Central memory CD4-positive, alpha-beta T cell (primary cell): ENCODE measurements around the gene MRPS30.
"Not testable (repeated sequence)": the region's sequence is repeated elsewhere in the genome, so short reads cannot be mapped to it uniquely, and the experiment has no call there.

ENCODE experiments used
- DNase-seq: peaks from one replicate; pipeline ENCODE4 v3.0.0; 2022
- total RNA-seq, 3 experiments: gene quantifications; one replicate each; lab custom pipeline; 2026; lab: John Stamatoyannopoulos, UW

The MRPS30 gene
- total RNA-seq = 44.4 to 127 (median 85.5) reads per million in 3 experiments

DNA sequence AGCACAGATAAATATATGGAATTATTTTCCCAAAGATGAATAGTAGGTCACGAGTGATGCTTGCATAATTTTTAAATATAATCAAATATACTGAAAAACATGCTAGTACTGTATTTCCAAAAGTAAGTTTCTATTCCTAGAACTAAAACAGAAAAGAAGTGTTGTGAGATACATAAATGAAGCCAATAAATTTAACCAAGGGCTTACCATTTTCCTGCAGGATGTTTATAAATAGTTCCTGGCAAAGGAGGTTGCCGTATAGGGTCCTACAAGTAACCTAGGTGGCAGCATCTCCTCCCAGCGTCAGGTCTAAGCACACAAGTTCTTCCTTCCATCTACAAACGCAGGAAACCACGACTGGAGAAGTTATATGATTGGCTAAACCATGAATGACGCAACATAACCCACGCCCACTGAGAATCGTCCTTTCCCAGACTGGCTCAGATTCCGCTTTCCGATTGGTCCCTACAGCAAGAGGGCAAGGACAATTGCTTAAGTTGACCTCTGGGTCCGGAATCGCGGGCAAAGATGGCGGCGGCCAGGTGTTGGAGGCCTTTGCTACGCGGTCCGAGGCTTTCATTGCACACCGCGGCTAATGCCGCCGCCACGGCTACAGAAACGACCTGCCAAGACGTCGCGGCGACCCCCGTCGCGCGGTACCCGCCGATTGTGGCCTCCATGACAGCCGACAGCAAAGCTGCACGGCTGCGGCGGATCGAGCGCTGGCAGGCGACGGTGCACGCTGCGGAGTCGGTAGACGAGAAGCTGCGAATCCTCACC, at the start of gene MRPS30:
MRPS30 (plus strand) TSS at position 513 of the 780 bp plus-strand sequence; CDS start at position 529, 16 bp downstream.
- peak; percentile 94 for DNase-seq

DNA sequence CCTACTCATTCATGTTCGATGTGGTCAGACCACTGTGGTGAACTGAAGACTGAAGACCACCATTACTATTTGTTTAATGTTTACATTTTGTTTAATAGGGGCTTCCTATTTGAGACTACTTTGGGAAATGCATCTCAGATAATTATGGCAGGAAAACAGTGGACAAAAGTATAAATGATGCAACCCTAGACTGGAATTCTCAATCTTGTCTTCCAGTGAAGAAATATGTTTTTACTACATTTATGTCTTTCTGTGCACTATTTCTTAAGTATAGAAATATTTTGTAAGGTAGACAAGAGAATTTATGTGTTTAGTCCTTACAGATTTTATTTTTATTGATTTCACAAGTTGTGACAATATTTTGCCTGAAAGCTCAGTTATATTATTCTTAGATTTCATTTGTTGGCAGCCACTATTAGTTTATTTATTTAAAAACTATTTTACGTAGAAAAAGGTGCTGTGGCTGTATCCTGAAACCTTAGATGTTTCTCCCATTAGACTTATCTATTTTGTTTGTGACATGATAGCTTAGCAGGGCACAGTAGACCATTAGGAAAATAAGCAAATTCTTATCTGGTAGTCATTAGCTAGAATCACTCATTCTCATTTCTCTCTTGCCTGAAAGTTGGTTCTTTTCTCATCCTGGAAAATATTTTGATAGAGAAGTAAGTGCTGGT, 39.4 kb upstream of the MRPS30 start:
- DNase-seq = no peak

DNA sequence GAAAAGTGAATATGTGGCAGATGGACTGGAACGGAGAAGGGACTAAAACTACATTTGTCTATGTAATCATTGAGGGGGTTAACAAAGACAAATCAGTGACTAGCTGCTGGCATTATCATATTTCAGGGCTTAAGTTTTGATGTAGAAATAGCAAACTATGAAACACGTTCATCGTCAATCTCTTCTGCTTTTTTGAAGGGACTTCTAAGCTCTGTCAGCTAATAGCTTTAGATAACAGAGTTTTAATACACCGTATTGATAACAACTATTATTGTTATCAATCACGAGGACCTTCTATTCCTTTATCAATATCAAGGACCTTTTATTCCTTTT, 38.9 kb upstream of the MRPS30 start:
- no peak for DNase-seq

DNA sequence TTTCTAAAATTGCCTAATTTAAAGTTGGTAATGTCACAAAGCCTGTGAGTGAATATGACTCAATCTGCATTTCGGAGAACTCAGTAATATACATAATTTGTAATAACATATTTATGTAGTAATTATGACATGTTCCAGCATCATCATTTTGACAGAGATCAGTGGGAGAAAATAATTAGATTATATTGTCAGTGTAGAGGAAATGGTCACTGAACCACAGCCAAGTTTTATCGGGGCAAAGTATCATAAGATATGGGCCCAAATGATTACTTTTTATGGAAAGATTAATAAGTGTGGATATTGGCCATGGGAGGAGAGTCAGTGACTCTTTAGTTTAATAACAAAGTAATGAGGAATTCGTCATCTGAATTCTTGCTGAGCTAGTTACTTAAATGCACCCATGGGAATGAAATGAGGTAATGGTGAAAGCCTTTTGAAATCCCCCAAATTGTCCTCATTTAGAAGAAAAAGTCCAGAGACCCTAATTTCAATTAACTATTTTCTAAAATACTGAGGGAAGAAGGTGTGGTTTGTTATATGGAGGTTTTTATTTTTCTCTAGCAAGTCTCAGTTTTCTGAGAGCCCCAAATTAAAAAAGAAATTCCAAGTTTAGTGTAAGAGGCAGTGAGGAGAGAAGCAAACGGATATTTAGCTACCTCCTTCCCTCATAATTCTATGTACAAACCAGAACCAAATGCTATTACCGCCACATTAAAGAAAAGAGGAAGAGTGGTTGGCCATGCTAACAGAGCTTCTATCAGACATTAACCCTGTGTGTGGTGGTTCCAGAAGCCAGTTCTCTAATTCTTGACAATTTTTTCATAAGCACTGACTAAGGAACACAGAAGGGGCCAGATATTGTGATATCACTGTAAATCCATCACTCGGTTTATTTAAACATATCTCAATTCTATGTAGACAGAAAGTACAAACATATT, 37.7 kb upstream of the MRPS30 start:
- DNase-seq = no peak

DNA sequence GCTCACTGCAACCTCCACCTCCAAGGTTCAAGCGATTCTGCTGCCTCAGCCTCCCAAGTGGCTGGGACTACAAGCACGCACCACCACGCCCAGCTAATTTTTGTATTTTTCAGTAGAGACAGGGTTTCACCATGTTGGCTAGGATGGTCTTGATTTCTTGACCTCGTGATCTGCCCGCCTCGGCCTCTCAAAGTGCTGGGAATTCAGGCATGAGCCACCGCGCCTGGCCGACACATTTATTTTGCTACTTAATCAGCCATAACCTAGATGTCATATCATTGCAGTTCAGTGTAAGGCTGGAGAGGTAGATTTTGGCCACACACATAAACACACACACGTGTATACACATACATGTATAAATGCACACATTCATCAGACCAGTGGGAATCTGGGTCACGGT, 36.4 kb upstream of the MRPS30 start:
- not testable (repeated sequence) for DNase-seq

DNA sequence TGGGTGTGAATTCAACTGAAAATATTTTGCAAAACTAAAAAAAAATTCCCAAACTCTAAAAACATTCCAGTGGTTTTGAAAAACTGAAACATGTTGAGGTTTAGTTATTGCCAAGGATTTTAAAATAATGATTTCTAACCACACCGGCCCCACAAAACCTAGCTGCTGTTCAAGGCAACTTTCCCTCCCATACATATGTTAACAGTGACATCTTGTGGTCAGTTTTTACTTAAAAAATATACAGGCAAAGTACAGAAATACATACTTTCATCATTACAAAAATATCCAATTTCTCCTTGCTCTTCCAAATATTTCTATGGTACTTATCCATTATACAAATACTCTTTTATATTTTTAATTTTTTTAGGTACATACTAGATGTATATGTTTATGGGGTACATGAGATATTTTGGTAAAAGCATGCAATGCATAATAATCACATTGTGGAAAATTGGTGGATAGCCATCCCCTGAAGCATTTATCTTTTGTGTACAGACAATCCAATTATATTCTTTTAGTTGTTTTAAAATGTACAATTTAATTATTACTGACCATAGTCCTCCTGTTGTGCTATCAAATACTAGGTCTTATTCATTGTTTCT, 34.4 kb upstream of the MRPS30 start:
- peak; percentile 8 for DNase-seq

DNA sequence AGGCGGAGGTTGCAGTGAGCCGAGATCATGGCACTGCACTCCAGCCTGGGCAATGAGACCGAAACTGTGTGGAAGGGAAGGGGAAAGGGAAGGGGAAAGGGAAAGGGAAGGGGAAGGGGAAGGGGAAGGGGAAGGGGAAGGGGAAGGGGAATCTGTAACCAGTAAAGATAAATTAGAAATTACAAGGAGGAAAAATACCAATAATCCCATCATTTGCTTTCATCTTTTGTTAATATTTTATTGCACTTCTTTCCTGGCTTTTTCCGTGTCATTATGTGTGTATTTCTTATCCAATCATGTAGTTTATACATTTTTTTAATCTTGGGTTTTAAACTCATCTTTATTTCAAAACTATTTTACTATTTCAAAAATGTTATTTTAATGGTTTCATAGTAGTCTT, 29.6 kb upstream of the MRPS30 start:
- no peak for DNase-seq

DNA sequence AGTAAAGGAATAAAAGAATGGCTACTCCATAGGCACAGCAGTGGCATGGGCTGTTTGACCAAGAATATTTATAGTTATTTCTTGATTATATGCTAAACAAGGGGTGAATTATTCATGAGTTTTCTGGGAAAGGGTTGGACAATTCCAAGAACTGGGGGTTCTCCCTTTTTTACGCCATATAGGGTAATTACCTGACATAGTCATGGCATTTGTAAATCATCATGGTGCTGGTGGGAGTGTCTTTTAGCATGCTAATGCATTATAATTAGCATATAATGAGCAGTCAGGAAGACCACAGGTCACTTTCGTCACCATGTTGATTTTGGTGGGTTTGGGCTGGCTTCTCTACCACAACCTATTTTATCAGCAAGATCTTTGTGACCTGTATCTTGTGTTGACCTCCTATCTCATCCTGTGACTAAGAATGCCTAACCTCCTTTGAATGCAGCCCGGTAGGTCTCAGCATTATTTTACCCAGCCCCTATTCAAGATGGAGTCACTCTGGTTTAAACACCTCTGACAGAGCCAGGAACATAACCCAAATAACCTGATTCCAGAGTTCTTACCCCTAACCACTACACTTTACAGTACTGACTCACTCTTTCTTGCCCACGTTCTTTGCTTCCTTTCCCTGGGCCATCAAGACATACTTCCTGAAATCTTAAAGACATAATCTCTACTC, 25.0 kb upstream of the MRPS30 start:
- DNase-seq = no peak

DNA sequence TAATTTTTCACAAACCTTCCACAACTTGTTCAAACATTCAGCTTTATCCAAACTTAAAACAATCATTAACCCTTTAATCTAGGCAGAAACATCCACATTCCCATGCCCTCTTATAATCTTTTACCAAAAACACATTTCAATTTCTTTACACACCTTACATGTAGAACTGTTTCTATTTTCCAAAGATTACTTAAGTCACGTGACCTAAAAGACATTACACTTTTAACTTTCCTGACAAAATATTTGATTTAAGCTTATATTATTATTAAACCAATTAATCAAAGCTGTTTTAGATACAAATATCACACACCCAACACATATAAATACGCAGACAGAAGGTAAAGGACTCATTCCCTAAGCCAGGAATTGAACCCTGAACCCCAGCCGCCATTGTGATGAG, 21.0 kb upstream of the MRPS30 start:
- no peak for DNase-seq

DNA sequence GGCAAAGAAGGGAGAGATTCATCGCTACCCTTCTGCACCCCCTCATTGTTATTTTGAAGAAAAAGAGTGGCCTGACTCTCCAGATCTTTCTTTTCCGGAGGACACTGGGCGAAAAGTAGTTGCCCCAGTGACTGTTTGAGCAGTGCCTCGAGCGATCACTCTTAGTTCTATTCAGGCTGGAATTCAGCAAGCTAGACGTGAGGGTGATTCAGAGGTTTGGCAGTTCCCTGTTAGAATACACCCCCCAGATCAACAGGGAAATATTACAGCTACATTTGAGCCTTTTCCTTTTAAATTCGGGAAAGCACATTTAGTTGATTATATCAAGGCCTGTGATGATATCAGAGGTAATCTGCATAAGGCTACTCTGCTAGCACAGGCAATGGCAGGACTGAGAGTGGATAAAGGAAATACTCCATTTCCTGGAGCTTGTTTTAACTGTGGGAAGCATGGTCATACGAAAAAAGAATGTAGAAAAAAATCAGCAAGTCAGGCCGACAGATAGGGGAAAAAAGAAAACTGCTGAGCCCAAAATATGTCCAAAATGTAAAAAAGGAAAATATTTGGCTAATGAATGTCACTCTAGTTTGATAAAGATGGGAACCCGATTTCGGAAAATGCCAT, 19.3 kb upstream of the MRPS30 start:
- not testable (repeated sequence) for DNase-seq

DNA sequence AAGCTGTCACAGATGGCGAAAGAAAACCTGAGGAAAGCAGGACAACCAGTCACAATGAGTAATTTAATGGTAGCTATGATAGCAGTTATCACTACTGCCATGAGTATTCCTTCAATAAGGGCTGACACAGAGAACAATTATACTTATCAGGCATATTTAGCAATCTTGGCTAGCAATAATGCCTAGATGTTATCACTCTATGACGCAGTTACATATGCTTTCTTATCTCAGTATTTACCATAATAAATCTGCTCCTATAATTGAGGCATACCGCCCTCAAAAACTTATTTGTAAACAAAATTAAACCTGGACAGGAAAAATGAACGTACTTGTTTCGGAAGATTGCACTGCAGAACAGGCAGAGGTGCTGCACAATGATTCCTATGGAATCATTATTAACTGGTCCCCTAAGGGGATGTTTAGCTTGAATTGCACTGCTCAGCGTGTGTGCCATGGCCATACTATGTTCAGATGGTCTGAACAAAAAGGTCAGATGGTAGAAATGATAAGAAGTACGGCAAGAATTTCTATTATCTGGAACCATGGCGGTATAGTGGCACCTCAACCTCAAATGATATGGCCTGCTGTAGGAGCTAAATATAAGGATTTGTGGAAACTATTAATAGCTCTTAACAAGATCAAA, 16.6 kb upstream of the MRPS30 start:
- DNase-seq = not testable (repeated sequence)

DNA sequence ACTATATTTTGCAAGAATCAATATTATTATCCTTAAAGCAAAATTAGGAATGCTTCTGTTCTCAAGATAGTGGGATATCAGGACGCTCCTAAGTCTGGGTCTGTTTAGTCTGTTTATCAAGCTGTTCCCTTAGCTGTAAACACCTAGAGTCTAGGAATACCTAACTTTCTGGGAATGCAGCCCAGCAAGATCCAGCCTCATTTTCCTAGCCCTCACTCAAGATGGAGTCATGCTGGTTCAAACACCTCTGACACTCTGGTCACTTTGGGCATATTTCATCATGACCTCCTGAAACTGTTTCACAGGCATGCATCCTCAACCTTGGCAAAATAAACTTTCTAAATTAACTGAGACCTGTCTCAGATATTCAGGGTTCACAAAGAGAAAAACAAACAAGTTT, 14.4 kb upstream of the MRPS30 start:
- no peak for DNase-seq

DNA sequence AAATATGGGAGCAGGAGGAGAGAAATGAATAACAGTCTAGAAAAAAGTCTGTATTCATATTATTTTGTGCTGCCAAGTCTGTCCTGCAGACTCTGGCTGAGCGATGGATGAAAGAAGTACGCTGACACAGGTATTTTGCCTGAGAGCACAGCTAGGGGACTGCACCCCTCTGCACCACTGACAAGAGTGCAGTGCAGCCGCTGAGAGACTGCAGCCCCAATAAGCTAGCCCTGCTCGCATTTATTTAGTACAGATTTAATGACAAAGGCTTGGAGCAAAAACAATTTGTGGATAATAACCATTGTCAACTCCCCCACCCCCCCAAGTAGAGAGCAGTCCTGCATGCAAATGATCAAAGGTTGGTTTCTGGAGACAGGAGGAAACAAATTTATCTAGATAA, 13.3 kb upstream of the MRPS30 start:
- no peak for DNase-seq

DNA sequence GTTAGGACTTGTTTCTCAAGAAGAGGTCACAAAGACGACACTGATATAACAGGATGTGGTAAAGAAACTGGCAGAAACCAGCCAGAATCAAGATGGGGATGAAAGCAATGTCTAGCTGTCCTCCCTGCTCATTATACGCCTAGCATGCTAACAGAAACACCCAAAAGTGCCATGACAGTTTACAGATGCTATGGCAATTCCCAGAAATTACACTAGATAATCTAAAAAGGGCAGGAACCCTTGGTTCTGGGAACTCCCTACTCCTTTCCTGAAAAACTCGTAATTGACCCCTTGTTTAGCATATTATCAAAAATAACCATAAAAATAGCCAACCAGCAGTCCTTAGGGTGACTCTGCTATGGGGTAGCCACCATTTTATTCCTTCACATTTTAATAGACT, 10.9 kb upstream of the MRPS30 start:
- no peak for DNase-seq

DNA sequence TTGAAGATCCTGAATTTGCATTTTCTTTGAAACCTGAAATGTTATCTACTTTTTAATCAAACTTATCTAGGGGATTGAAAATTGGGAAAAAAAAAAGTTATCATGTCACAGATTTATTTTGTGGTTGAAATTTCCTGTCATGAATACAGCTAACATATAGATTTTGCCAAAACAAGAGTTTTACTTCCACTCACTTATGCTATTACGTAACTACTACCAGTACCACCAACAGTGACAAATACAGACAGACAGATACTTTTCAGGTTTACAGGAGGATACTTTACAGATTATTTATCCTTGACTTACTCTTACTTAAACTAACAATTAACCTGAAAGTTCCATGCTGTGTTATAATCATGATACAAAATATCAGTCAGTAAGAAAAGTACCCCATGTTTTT, 6.8 kb upstream of the MRPS30 start:
- no peak for DNase-seq

DNA sequence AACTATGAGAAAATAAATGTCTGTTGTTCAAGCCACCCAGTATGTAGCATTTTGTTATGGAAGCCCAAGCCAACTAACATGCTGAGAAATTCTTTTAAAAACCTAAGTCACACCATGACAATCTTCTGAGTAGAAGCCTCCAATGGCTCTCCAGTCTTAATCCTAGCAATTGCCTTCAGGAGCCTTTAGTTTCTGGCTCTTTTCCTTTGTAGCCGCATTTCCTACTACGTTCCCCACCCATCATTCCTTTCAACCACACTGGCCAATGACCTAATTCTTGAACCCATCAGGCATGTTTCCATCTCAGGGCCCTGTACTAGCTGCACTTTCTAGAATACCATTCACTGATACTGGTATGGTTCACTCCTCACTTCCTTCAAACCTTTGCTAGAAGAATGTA, 2.1 kb upstream of the MRPS30 start:
- DNase-seq = no peak

DNA sequence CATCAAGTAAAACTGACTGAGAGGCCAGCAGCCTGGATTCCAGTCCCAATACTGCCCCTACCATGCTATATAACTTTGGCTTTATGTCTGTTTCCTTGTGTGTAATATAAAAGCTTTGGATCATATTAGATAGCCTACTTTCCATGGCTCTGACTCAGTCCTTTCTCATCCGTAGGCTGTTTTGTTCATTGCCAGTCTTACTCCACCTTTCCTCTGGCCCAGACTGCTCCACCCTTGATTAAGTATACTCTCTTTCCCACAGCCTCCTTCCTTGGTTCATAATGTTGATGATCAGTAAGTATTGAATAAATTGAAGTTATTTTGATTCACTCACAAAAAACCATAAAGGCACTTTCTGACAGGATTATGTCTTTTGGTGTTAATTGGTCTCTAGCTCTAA, 1.5 kb upstream of the MRPS30 start:
- no peak for DNase-seq

DNA sequence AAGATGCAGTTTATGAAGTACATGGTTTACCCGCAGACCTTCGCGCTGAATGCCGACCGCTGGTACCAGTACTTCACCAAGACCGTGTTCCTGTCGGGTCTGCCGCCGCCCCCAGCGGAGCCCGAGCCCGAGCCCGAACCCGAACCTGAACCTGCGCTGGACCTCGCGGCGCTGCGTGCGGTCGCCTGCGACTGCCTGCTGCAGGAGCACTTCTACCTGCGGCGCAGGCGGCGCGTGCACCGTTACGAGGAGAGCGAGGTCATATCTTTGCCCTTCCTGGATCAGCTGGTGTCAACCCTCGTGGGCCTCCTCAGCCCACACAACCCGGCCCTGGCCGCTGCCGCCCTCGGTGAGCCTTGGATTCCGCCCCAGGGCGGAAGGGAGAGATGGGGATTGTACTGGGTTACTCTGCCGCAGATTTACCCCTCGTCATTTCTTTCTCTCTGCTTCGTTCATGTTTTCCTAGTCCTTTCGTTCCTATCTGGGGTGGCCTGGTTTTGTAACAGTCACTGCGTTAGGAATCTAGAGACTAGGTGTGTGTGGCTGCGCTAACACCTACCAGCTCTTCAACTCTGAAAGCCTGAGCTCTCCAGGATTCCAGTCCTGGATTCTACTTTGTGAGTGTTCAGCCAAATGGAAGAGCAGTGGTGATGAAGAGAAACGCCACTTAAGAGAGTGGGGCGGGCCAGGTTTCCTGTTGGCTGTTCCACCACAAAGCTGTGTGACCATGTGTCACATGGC, 638 bp downstream of the MRPS30 start:
- DNase-seq = peak; percentile 25

DNA sequence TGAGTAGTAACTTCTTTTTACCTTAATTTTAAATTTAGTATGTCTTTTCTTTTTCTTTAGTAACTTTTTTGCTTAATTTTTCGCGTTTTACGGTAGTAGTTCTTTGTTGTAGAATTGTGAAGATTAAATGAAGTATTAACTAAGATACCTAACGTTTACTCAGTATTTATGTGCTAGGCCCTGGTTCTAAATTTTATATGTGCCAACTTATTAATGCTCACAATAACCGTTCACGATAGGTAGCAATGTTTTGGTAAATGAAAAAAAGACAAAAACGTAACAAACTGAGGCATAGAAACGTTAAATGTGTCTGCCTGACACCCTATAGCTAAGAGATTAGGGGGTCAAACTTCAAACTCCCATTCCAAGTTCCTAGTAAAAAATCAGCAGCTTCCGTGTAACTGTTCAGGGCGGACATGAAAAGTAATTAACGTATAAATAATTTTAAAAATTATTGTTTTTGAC, 1.2 kb downstream of the MRPS30 start:
- DNase-seq = no peak

DNA sequence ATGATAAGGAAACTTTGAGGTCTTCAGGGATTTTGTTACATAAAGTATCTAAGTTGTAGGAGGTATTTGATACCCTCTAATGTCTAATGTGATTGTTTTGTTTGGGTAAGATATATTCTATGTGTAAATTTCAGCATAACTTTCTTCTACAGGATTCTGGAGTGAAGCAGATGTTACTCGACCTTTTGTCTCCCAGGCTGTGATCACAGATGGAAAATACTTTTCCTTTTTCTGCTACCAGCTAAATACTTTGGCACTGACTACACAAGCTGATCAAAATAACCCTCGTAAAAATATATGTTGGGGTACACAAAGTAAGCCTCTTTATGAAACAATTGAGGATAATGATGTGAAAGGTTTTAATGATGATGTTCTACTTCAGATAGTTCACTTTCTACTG, 6.0 kb downstream of the MRPS30 start:
- DNase-seq = no peak
